Stimulated activated CD4-positive, alpha-beta T cell treated with anti-CD3 and anti-CD28 coated beads, Interleukin-4, amount 100 ng/mL, for 1 hour (primary cell): ENCODE results near the gene CDC42EP2.
A peak's percentile ranks its signal among the peaks of the same experiment; 100 is the strongest.

Experiments used
- DNase-seq: peaks from one replicate; pipeline ENCODE4 v3.0.0-alpha.2; 2020

Gene CDC42EP2

DNA sequence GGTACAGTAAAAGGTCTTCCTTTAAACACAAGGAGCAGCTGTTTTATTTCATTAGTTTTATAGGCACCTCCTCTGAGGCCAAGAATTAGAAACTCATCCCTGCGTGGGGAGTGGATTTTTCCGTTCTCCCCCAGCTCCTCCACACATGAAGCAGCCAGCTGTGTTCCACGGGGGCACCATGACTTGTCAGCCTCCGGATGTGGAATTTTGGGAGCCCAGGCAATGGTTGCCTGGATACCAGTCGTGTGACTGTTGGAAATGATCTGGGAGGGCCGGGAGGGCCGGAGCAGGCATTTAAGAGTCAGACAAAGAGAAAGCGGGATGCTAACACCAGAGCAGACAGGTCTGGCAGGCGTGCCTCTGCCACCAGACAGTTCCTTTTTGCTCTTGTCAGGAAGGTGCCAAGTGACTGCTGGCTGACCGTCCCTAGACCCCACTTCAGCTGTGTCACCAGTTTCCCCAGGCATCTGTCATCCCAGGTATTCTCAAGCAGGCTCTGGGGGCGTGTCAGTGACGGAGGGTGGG is 15.9 kb upstream of the CDC42EP2 start:
- no peak for DNase-seq

DNA sequence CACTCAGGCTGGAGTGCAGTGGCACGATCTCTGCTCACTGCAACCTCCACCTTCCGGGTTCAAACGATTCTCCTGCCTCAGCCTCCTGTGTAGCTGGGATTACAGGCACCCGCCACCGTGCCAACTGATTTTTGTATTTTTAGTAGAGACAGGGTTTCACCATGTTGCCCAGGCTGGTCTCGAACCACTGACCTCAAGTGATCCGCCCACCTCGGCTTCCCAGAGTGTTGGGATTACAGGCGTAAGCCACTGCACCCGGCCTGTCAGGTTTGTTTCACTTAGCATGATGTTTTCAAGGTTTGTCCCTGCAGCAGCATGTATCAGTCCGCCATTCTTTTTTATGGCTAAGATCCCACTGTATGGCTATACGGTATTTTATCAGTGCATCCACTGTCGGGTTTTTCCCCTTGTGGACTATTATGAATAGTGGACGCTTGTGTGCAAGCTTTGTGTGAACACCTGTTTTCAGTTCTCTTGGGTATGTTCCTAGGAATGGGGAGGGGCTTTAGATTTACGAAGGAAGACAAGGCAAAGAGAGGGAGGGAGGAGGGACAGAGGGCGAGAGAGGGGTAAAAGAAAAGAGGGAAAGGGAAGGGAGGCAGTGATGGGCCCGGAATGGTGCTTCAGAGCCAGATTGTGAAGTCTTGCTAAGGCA is 13.9 kb upstream of the CDC42EP2 start:
- no peak for DNase-seq

GRCh38 chr11:65301491-65302329 is 13.0 kb upstream of the CDC42EP2 start:
- DNase-seq, result no peak

DNA sequence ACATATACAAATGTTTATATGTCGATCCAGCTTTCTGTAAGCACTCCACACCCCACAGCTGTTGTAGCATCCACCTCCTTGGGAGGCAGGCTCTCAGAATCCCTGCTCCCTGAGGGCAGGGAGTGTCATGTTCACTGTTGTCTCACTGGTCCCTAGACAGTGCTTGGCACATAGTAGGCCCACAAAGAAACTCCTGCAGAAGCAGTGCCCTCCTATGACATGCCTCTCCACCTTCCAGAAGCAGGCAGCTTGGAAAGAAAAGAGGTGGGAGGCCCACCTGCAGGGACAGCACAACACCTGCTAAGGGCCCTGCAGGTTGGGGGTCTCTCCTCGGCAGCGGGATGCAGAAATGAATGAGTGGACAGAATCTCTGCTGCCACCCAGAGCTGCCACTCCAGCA is 11.1 kb upstream of the CDC42EP2 start:
- DNase-seq, result no peak

DNA sequence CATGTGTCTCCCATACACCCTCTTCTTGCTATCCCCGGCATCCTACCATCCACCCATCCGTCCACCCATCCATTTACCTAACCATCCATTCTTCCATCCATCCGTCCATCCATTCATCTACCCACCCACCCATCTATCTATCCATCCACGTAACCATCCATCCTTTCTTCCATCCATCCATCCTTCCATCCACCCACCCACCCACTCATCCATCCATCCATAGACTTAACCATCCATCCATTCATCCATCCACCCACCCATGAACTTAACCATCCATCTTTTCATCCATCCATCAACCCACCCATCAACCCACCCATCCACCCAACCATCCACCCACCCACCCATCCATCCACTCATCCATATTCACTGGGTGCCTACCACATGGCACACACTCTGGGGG is 10.6 kb upstream of the CDC42EP2 start:
- no peak for DNase-seq

DNA sequence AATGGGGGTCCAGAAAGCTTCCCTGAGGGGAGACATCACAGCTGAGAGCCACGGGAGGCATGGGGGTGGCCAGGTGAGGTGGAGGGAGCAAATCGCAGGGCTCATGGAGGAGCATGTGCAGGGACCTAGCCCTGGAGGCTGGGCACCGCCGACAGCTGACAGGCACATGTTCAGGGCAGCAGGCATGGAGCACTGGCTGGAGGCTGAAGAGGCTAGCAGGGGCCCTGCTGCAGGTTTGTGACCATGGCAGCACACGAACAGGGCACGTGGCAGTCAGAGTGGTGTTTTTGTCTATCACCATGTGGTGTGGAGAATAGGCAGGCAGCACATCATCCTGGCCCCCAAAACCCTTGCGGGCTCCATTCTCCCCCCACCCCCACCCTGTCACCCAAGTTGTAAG is 10.1 kb upstream of the CDC42EP2 start:
- no peak for DNase-seq

GRCh38 chr11:65305501-65306268 is 9.0 kb upstream of the CDC42EP2 start:
- no peak for DNase-seq

GRCh38 chr11:65307298-65308229 is 7.1 kb upstream of the CDC42EP2 start:
- DNase-seq, result no peak

- DNase-seq, result no peak
These were observed 6.3 kb upstream of the CDC42EP2 start for GRCh38 chr11:65308281-65308891.

GRCh38 chr11:65309006-65309405 is 5.7 kb upstream of the CDC42EP2 start:
- no peak for DNase-seq

DNA sequence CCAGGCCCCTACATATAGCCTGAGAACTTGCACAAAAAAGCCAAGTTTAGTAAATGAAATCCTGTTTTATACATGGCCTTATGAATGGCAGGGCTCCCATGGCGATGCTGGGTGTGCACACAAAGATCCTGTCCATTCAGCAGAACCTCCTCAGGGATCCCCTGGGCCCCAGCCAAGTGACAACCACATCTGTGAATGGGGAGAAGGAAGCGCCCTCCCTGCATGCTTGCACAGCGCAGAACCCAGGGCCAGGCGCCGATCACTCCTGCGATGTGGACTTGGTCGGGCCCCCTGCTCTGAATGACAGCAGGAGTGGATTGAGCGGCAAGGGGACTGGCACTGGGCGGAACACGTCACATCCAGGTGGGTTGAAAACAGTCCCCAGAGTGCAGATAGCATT is 4.5 kb upstream of the CDC42EP2 start:
- no peak for DNase-seq

GRCh38 chr11:65310736-65311135 is 3.9 kb upstream of the CDC42EP2 start:
- no peak for DNase-seq

GRCh38 chr11:65311170-65311678 is 3.4 kb upstream of the CDC42EP2 start:
- no peak for DNase-seq

- DNase-seq, result peak; percentile 88
These were observed 669 bp downstream of the CDC42EP2 start for GRCh38 chr11:65315204-65315865.

DNA sequence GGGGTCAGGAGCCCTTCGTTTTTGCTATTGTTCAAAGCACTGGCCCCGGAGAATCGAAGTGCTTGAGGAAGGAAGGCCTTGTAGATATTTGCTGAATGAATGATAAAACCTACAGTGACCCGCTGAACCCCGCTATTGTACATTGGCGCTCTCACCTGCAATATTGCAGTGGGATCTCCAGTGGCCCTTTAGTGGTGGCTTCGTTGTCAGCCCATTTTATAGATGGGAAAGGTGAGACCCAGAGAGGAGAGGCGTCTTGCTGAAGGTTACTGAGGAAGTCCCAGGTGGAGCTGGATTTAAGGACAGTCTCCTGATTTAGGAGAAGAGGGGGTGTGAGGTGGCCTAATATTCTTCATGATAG is 1.2 kb downstream of the CDC42EP2 start:
- DNase-seq, result no peak

GRCh38 chr11:65316227-65317024 is 1.8 kb downstream of the CDC42EP2 start:
- no peak for DNase-seq

- no peak for DNase-seq
These were observed 2.5 kb downstream of the CDC42EP2 start for GRCh38 chr11:65317025-65317786.

DNA sequence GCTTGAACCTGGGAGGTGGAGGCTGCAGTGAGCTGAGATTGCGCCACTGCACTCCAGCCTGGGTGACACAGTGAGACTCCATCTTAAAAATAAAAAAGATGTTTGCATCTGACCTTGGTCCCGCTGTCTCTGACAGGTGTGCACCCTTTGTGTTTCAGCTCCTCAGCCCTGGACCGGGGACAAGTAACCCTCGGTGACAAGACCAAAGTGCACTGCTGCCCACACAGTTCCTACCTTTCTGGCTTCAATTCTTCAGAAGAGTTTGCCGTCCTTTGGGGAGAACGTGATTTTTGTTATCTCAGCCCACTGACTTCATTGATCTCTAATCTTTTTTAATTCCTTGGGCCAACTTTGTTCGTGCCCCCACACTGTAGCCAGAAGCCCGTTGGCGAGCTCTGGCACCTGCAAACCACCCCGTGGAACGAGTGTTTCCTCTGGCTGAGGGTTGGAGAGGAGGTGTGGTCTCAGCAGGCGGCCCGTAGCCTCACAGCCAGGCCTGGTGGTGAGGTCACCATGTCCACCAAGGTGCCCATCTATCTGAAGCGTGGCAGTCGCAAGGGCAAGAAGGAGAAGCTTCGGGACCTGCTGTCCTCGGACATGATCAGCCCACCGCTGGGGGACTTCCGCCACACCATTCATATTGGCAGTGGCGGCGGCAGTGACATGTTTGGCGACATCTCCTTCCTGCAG is 5.9 kb downstream of the CDC42EP2 start:
- no peak for DNase-seq

DNA sequence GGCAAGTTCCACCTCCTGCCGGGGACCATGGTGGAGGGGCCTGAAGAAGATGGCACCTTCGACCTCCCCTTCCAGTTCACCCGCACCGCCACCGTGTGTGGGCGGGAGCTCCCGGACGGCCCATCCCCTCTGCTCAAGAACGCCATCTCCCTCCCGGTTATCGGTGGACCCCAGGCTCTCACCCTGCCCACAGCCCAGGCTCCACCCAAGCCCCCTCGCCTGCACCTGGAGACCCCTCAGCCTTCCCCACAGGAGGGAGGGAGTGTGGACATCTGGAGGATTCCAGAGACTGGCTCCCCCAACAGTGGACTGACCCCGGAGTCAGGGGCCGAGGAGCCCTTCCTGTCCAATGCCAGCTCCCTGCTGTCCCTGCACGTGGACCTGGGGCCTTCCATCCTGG is 6.4 kb downstream of the CDC42EP2 start:
- no peak for DNase-seq
